Measurements from ENCODE around the gene IQCH.

DNA sequence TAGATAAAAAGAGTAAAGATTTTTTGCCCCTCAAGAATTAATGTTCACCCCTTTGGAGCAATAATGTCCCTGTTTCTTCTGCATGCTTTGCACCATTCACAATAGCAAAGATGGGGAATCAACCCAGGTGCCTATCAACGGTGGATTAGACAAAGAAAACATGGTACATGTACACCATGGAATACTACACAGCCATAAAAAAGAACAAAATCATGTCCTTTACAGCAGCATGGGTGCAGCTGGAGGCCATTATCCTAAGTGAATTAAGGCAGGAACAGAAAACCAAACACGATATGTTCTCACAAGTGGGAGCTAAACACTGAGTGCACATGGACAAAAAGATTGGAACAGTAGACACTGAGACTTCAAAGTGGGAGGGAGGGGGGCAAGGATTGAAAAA lies 35.3 kb upstream of the IQCH start:
- TF ChIP-seq EZH2 (IDR thresholded peaks at IDR 0.05; ENCODE audit: insufficient read depth, poor library complexity, severe bottlenecking) (no peak), EZH2phosphoT487 (IDR thresholded peaks at IDR 0.05; ENCODE audit: insufficient read depth, low read depth) (no peak)
